ENCODE results near the gene FGD2.

DNA sequence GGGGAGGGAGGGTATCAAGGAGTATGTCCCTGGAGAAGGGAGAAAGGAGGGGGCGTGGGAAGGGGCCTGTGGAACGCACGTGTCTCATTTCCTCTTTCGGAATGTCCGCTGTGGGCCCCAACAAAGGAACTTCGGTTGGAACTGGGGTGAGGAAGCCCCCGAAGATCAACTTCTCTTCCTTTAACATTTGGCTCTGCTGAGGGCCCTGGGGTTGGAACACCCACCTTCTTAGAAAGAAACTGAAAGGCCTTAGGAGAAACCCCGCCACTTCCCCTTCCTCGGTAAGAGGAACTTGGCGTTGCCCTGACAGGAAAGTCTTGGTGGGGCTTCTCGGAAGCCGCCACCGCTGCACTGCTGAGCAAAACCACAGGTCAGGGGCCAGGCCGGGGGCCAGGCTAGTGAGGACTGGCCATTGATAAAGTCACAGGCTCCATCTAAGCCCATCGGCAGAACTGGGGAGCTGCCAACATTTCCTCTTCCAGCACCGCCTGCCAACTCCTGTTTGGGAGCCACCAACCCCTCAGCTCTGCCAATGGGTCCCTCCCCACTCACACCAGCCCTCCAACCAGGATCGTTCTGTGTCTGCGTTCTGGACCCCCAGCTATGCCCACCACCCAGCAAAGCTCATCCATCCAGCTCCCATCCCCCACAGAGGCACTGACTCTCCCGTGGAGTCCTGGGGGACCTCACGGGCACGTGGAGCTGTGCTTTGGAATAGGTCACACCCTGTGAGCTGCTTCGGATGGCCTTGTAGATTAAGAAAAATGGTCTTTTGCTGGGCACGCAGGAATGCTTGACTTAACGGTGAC is 44.8 kb downstream of the FGD2 start:
- TF ChIP-seq, protein P1, sequence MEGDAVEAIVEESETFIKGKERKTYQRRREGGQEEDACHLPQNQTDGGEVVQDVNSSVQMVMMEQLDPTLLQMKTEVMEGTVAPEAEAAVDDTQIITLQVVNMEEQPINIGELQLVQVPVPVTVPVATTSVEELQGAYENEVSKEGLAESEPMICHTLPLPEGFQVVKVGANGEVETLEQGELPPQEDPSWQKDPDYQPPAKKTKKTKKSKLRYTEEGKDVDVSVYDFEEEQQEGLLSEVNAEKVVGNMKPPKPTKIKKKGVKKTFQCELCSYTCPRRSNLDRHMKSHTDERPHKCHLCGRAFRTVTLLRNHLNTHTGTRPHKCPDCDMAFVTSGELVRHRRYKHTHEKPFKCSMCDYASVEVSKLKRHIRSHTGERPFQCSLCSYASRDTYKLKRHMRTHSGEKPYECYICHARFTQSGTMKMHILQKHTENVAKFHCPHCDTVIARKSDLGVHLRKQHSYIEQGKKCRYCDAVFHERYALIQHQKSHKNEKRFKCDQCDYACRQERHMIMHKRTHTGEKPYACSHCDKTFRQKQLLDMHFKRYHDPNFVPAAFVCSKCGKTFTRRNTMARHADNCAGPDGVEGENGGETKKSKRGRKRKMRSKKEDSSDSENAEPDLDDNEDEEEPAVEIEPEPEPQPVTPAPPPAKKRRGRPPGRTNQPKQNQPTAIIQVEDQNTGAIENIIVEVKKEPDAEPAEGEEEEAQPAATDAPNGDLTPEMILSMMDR (IDR thresholded peaks at IDR 0.05 in 4 of 5, conservative IDR thresholded peaks at IDR 0.05 in 1 of 5): no peak
- TF ChIP-seq POLR2A (IDR thresholded peaks at IDR 0.05): no peak

All from gastrocnemius medialis (tissue), 4 donors.